ENCODE measurements around the gene TFEB.

TFEB gene

DNA sequence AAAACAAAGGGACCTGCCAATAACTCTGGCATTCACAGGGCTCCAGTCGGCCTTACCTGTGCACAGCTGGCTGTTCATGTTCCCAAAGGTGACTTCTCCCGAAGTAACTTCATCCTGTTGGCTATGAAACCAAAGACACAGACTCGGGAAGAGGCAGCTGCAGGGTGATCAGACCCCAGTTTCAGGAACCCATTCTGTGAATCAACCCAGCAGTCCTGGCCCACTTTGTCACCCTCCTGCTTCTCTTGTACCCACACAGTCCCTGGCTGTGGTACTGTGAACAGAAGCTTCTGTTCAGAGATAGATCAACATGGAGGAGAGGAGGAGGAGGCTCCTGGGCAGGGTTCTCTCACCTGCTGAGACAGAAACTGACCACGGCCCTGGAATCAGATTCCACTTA lies 20.5 kb upstream of the TFEB start:
- no peak overlapping the region for H3K4me3 ChIP-seq (ENCODE audit: low read depth, low read length)
- DNase-seq (ENCODE audit: low read depth) = no peak
- TF ChIP-seq, protein P1, sequence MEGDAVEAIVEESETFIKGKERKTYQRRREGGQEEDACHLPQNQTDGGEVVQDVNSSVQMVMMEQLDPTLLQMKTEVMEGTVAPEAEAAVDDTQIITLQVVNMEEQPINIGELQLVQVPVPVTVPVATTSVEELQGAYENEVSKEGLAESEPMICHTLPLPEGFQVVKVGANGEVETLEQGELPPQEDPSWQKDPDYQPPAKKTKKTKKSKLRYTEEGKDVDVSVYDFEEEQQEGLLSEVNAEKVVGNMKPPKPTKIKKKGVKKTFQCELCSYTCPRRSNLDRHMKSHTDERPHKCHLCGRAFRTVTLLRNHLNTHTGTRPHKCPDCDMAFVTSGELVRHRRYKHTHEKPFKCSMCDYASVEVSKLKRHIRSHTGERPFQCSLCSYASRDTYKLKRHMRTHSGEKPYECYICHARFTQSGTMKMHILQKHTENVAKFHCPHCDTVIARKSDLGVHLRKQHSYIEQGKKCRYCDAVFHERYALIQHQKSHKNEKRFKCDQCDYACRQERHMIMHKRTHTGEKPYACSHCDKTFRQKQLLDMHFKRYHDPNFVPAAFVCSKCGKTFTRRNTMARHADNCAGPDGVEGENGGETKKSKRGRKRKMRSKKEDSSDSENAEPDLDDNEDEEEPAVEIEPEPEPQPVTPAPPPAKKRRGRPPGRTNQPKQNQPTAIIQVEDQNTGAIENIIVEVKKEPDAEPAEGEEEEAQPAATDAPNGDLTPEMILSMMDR (IDR thresholded peaks at IDR 0.05; ENCODE audit: insufficient read depth, low read depth, low read length, missing control alignments) = no peak

DNA sequence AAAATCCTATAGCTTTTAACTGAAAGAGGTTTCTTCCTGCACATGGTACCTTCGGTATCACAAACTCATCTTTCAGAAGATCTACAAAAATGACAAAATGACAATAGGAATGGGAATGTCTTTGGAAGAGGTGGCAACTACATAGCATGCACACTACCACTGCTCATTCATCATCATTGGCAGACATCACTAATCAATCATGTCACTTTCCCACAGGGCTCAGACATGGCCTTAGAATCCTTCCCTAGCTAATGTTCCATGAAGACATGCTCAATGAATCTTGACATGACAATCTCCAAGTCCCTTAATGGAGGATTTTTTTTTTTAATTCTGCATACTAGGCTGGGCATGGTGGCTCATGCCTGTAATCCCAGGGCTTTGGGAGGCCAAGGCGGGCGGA lies 15.0 kb upstream of the TFEB start:
- TF ChIP-seq, protein P1 (IDR thresholded peaks at IDR 0.05; ENCODE audit: insufficient read depth, low read depth, low read length, missing control alignments) = no peak
- no peak for DNase-seq (ENCODE audit: low read depth)
- H3K4me3 ChIP-seq (ENCODE audit: low read depth, low read length) = no peak overlapping the region

DNA sequence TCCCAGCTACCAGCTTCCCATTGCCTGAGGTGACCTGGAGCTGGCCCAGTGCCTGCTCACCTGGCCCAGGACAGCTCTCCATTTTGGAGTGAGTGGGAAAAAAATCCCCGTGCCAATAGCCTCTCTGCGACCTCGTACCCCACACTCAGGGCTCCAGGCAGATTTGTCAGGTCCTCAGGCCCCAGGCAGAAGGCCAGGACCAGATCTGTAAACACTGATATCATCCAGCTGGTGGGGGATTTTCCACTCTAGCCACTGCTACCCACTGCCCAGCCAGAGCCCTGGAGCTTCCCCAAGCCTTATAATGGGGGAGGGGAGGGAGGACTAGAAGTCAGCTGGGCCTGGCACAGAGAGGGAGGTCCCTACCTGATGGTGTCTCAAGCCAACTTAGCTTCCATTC lies 13.1 kb upstream of the TFEB start:
- H3K4me3 ChIP-seq (ENCODE audit: low read depth, low read length) = no peak overlapping the region
- TF ChIP-seq, protein P1 (IDR thresholded peaks at IDR 0.05; ENCODE audit: insufficient read depth, low read depth, low read length, missing control alignments) = no peak
- no peak for DNase-seq (ENCODE audit: low read depth)

DNA sequence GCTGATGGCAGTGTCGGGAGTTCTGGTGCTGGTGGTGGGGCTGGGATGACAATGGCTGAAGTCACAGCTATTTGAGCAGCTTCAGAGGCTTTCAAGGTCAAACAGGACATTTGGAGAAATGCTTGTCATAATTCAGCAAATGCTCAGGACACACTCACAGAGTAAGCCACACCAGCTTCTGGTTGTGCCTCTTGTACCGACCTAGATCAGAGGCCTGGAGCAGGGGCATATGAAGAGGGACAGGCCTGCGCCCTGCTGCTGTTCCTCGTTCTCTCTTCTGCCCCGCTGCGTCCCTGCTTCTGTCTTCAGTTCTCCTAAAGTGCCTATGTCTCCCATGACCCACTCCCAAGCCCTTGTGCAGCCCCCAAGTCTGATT lies 12.7 kb upstream of the TFEB start:
- TF ChIP-seq, protein P1 (IDR thresholded peaks at IDR 0.05; ENCODE audit: insufficient read depth, low read depth, low read length, missing control alignments) = no peak
- no peak for DNase-seq (ENCODE audit: low read depth)
- H3K4me3 ChIP-seq (ENCODE audit: low read depth, low read length) = no peak overlapping the region

DNA sequence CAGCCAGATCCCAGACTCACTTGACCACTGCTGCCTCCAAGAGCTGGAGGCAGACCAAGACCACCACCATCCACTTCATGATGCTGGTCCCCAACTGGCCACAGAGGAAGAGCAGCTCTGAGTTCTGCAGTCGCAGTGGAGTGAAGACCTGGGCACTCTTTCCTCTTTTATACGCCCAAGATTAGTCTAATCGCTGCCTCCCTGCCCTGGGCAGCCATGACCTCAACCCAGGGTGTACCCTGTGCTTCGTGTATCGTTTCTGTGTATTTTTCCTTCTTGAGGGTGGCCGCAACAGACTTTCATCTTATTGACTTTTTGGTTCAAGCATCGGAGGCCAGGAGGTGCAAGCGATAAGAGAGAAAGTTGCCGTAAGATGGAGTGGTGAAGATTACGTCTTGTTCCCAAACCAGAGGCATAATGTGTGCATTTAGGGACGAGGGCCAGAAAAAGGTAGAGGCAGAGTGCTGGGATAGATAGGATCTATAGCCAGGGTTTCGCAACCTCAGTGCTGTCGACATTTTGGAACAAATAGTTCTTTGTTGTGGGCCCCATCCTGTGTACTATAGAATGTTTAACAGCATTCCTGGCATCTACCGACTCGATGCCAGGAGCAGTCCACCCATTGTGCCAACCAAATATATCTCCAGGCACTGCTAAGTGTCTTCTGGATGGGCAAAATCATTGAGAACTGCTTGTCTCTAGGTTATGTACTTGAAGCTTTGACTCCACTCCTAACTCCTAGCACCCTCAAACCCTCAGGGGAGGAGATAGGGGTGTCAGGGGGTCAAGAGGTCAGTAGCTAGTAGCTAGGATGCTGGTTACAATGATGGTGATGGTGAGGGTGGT lies 12.1 kb upstream of the TFEB start, which contains the start of gene PGC:
PGC (minus strand) TSS at position 142 of the 846 bp plus-strand sequence; CDS start at position 79, 63 bp downstream.
- DNase-seq (ENCODE audit: low read depth) = no peak
- H3K4me3 ChIP-seq (ENCODE audit: low read depth, low read length) = no peak within 1 kb of the TSS
- TF ChIP-seq, protein P1 (IDR thresholded peaks at IDR 0.05; ENCODE audit: insufficient read depth, low read depth, low read length, missing control alignments) = no peak

DNA sequence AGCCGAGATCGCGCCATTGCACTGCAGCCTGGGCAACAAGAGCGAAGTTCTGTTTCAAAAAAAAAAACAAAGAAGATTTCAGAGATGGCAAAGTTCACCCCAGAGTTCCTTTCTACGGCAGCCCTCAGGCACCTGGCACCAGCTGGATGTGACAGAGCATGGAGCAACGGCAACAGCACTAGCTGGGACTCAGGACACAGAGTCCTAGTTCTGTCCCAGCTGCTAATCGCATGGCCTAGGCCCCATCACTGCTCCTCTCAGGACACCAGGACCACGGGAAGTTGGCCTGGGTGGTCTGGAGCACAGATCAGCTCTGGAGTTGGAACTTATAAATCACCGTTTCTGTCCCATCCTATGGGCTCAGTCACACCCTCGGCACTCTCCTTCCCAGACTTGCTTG lies 10.7 kb upstream of the TFEB start:
- DNase-seq (ENCODE audit: low read depth) = no peak
- H3K4me3 ChIP-seq (ENCODE audit: low read depth, low read length) = no peak overlapping the region
- TF ChIP-seq, protein P1 (IDR thresholded peaks at IDR 0.05; ENCODE audit: insufficient read depth, low read depth, low read length, missing control alignments) = no peak
